ENCODE measurements around the gene ADORA1.

DNA sequence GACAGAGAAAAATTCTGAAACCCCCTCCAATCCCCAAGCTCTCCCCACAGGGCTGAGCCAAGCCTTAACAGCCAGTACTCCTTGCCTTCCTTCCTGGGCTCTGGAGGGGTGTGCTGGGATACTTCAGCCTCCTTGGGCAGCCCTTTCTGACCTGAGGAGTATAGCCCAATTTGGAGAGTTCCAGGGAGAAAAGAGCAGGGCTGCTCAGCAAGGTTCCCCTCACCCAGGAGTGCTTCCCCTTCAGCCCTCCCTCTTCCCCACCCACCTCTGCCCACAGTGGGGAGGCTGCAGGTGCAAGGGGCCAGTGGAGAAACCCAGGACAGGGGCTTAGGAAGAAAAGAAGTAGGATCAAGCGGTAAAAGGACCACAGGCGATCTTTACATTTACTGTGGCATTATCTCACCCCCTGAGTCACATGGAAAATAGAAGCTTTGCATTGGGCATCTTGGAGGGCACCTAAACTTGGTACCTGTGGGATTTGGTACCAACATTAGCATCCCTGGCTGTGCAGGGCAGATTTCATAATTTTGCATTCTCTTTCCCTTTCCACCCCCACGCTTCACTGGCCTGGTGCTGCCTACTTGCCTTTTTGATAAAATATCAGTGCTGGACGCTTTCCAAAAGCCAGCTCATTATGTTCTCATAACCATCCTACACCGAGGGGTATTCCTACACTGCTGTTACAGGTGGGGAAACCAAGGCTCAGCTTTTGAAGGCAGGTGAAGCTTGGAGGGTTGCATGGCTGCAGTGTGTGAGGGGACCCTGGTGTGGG, 2.8 kb upstream of the ADORA1 start:
- TF ChIP-seq, protein P1, sequence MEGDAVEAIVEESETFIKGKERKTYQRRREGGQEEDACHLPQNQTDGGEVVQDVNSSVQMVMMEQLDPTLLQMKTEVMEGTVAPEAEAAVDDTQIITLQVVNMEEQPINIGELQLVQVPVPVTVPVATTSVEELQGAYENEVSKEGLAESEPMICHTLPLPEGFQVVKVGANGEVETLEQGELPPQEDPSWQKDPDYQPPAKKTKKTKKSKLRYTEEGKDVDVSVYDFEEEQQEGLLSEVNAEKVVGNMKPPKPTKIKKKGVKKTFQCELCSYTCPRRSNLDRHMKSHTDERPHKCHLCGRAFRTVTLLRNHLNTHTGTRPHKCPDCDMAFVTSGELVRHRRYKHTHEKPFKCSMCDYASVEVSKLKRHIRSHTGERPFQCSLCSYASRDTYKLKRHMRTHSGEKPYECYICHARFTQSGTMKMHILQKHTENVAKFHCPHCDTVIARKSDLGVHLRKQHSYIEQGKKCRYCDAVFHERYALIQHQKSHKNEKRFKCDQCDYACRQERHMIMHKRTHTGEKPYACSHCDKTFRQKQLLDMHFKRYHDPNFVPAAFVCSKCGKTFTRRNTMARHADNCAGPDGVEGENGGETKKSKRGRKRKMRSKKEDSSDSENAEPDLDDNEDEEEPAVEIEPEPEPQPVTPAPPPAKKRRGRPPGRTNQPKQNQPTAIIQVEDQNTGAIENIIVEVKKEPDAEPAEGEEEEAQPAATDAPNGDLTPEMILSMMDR (IDR thresholded peaks at IDR 0.05): no peak
- no peak for TF ChIP-seq POLR2A (IDR thresholded peaks at IDR 0.05)

Data from heart left ventricle (tissue), 13 donors.